Small intestine (tissue), 7 donors: ENCODE measurements around the gene PARD3. TPM values are rescaled to one million over a fixed set of nuclear protein-coding genes. Genes with fewer than 3 reads are reported as not detected.

ENCODE experiments used
- DNase-seq, 2 donors: peaks; one replicate each; pipeline versions ENCODE4 v3.0.0 to v3.0.0-alpha.2; 2013
- FAIRE-seq: peaks from 2 replicates; lab custom pipeline; 2012; peaks lifted over from hg19 to GRCh38; lab: Jason Lieb, UNC
- H3K27ac ChIP-seq, 3 donors: one replicate each; pipeline ENCODE4 v1.5.1; 2013; ENCODE audit warnings: low read length in 2 of 3, mild to moderate bottlenecking in 2 of 3, control low read depth in 1 of 3, inconsistent platforms in 1 of 3, low read depth in 1 of 3, moderate library complexity in 1 of 3
- H3K27me3 ChIP-seq, 3 donors: one replicate each; pipeline ENCODE4 v1.6.1; 2013; ENCODE audit warnings: low read length in 3 of 3, inconsistent platforms in 1 of 3; ENCODE audit not compliant: control insufficient read depth in 3 of 3, insufficient read depth in 3 of 3
- H3K36me3 ChIP-seq, 3 donors: one replicate each; pipeline ENCODE4 v1.6.1; 2013; ENCODE audit warnings: low read length in 3 of 3, inconsistent platforms in 1 of 3, low read depth in 1 of 3, mild to moderate bottlenecking in 1 of 3, moderate library complexity in 1 of 3; ENCODE audit not compliant: control insufficient read depth in 3 of 3, insufficient read depth in 2 of 3
- H3K4me1 ChIP-seq, 3 donors: one replicate each; pipeline ENCODE4 v1.6.1; 2013; ENCODE audit warnings: low read length in 2 of 3, inconsistent platforms in 1 of 3, low read depth in 1 of 3, mild to moderate bottlenecking in 1 of 3, moderate library complexity in 1 of 3; ENCODE audit not compliant: control insufficient read depth in 3 of 3, insufficient read depth in 2 of 3
- H3K4me3 ChIP-seq, 3 donors: one replicate each; pipeline ENCODE4 v1.5.1; 2013; ENCODE audit warnings: low read length in 3 of 3, control low read depth in 1 of 3, inconsistent platforms in 1 of 3, low read depth in 1 of 3, mild to moderate bottlenecking in 1 of 3, moderate library complexity in 1 of 3
- H3K9me3 ChIP-seq, 2 donors: one replicate each; pipeline ENCODE4 v1.6.1; 2013; ENCODE audit warnings: low read depth in 1 of 2, low read length in 1 of 2; ENCODE audit not compliant: control insufficient read depth in 2 of 2, insufficient read depth in 1 of 2
- WGBS, 3 donors: extraction: QIAGEN DNeasy Blood & Tissue Kit; methylation state at CpG; one replicate each; pipeline ENCODE4 v1.1.7; 2013; 5-methylcytosine and 5-hydroxymethylcytosine counted together
- polyA plus RNA-seq, 4 donors: library from polyadenylated mRNA; stranded (reverse) in 3 of 4; unstranded in 1 of 4; fragments of 200-250 nt in 3 of 4; fragments of 120-200 nt in 1 of 4; gene quantifications; one replicate each; pipeline versions ENCODE4 v1.2.1 to v1.2.3, GENCODE V29; 2013
- donor health status: healthy with polysubstance abuse.
- donor health status: control.
- donor health status: control.
- donor health status: Bipolar disorder and iron deficiency.
- donor health status: healthy.

Gene PARD3
- polyA plus RNA-seq, 4 donors: 14.3 to 24.3 (median 15.5) TPM

- no peaks in the 10 kb centered on the region for H3K27me3 ChIP-seq
- no peaks in the 10 kb centered on the region for H3K36me3 ChIP-seq
- H3K9me3 ChIP-seq: no peaks in the 10 kb centered on the region
- FAIRE-seq (no peak), DNase-seq (no peak)
- no peak overlapping the region for H3K4me3 ChIP-seq
- 87 to 92% (median 89%) methylated on average over 7 of the region's 7 CpGs for WGBS, 3 donors
- H3K27ac ChIP-seq: no peak overlapping the region
- H3K4me1 ChIP-seq: peaks cover 0 to 4% (median 0%) of the 10 kb centered on the region in 3 donors
These were observed 624.5 kb downstream of the PARD3 start for GRCh38 chr10:34190580-34190979.

DNA sequence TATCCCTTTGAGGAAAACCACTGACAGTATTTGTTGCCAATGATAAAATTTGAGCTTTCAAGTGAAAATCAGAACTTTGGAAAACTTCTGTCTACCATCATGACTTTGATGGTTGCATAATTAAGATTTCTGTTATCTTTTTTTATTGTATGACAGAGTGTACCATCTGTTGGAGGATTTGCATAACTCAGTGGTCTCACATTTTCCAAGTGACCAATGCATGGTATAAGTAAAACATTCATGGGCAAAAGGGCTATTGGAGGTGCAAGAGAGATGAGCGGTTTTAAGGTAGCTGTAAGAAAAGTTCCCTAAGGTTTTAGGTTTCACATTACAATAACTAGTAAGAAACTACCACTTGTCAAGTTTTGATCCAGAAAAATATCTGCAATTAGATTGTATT, 625.3 kb downstream of the PARD3 start:
- H3K4me1 ChIP-seq: peaks cover 0 to 4% (median 0%) of the 10 kb centered on the region in 3 donors

GRCh38 chr10:34188221-34188620, 626.9 kb downstream of the PARD3 start:
- H3K27me3 ChIP-seq: no peaks in the 10 kb centered on the region
- H3K27ac ChIP-seq: no peak overlapping the region
- no peaks in the 10 kb centered on the region for H3K9me3 ChIP-seq
- 84 to 91% (median 84%) methylated on average over 5 of the region's 5 CpGs for WGBS, 3 donors
- peaks cover 0 to 4% (median 0%) of the 10 kb centered on the region in 3 donors for H3K4me1 ChIP-seq
- DNase-seq (no peak), FAIRE-seq (no peak)
- H3K36me3 ChIP-seq: no peaks in the 10 kb centered on the region
- no peak overlapping the region for H3K4me3 ChIP-seq

More for the DNA sequence above, 625.3 kb downstream of the PARD3 start:
- Histone ChIP-seq H3K4me3 (no peak overlapping the region), H3K27me3 (no peaks in the 10 kb centered on the region), H3K9me3 (no peaks in the 10 kb centered on the region), H3K36me3 (no peaks in the 10 kb centered on the region), H3K27ac (no peak overlapping the region)
- DNase-seq: no peak
- no peak for FAIRE-seq
- WGBS, 3 donors: 90 to 100% (median 96%) methylated on average over 1 of the region's 1 CpG

DNA sequence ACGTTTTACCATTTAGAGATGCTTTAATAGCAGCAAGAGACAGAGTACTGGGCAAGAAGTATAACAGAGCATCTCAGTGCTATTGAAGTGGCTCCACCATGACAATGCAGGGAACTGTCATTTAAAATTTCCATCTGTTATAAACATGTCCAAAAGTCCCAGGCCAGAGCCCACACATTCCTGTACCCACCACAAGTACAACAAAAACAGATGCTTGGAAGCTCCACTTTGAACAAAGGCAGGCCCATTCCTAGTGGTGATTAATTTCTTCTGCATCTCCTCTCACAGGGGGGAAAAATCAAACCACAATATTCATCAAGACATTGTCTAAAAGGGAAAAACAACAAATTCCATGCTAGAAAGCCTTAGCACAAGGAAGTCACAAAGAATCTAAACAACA, 627.9 kb downstream of the PARD3 start:
- 65 to 79% (median 77%) methylated on average over 1 of the region's 1 CpG for WGBS, 3 donors
- H3K9me3 ChIP-seq: no peaks in the 10 kb centered on the region
- H3K4me1 ChIP-seq: peaks cover 0 to 4% (median 0%) of the 10 kb centered on the region in 3 donors
- H3K27ac ChIP-seq: no peak overlapping the region
- H3K36me3 ChIP-seq: no peaks in the 10 kb centered on the region
- FAIRE-seq (no peak), DNase-seq (no peak)
- no peaks in the 10 kb centered on the region for H3K27me3 ChIP-seq
- H3K4me3 ChIP-seq: no peak overlapping the region

DNA sequence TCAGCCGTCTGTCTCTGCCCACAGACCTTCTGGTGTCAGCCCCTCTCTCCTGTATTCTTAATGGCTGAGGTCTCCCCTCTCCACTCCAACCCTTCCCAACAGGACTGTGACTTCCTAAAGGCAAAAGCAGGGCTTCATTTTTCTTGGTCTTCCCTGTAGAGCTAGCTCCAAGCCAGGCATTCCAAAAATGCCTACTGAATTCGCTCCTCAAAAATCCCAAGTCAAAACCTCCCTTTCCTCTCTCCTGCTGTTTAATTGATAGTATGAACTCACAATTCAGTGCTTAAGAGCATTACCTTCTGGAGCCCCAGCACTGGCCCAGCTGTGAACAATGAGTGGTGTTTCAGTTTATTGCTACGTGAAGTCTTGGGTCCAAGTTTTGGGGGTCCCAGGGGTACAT, 628.4 kb downstream of the PARD3 start:
- DNase-seq (no peak), FAIRE-seq (no peak)
- H3K27ac ChIP-seq: no peak overlapping the region
- H3K4me1 ChIP-seq: peaks cover 0 to 4% (median 0%) of the 10 kb centered on the region in 3 donors
- H3K9me3 ChIP-seq: no peaks in the 10 kb centered on the region
- H3K27me3 ChIP-seq: no peaks in the 10 kb centered on the region
- H3K4me3 ChIP-seq: no peak overlapping the region
- H3K36me3 ChIP-seq: no peaks in the 10 kb centered on the region
- 84 to 97% (median 94%) methylated on average over 3 of the region's 3 CpGs for WGBS, 3 donors

GRCh38 chr10:34185998-34186397, 629.1 kb downstream of the PARD3 start:
- H3K4me1 ChIP-seq: peaks cover 0 to 4% (median 0%) of the 10 kb centered on the region in 3 donors
- no peak overlapping the region for H3K4me3 ChIP-seq
- H3K36me3 ChIP-seq: no peaks in the 10 kb centered on the region
- no peaks in the 10 kb centered on the region for H3K27me3 ChIP-seq
- WGBS, 3 donors: 73 to 88% (median 86%) methylated on average over 7 of the region's 7 CpGs
- no peaks in the 10 kb centered on the region for H3K9me3 ChIP-seq
- no peak for DNase-seq
- H3K27ac ChIP-seq: no peak overlapping the region
- no peak for FAIRE-seq

- H3K36me3 ChIP-seq: no peaks in the 10 kb centered on the region
- 51 to 69% (median 56%) methylated on average over 1 of the region's 1 CpG for WGBS, 3 donors
- no peak overlapping the region for H3K4me3 ChIP-seq
- H3K4me1 ChIP-seq: peaks cover 0 to 4% (median 0%) of the 10 kb centered on the region in 3 donors
- no peaks in the 10 kb centered on the region for H3K27me3 ChIP-seq
- DNase-seq: peak in 1 of 2 donors; percentile 7
- H3K27ac ChIP-seq: no peak overlapping the region
- no peak for FAIRE-seq
- H3K9me3 ChIP-seq: no peaks in the 10 kb centered on the region
These were observed 630.1 kb downstream of the PARD3 start for GRCh38 chr10:34184939-34185386.

DNA sequence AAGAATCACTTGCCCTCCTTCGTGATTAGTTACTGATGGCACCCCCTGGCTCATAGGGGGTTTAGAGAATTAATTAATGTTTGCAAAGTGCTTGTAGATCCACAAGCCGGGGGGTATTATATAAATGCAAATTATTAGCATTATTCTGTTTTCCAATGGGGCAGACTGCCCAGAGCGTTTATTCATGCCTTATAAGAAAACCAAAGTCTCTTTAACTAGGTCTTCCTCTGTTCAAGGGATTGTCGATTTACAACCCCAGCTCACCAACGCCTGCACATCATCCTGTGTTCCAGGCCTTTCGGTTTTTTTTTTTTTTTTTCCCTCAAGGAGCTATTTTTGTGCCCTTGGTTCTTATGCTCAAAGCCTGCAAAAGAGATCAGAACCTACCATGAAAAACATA, 630.7 kb downstream of the PARD3 start:
- no peak for FAIRE-seq
- DNase-seq: no peak
- no peak overlapping the region for H3K4me3 ChIP-seq
- H3K4me1 ChIP-seq: peaks cover 0 to 4% (median 0%) of the 10 kb centered on the region in 3 donors
- H3K36me3 ChIP-seq: no peaks in the 10 kb centered on the region
- H3K27me3 ChIP-seq: no peaks in the 10 kb centered on the region
- WGBS, 3 donors: 66 to 84% (median 72%) methylated on average over 6 of the region's 6 CpGs
- H3K27ac ChIP-seq: no peak overlapping the region
- no peaks in the 10 kb centered on the region for H3K9me3 ChIP-seq
